IPS DF 19.7 (cell line): ENCODE data around the gene TAS2R10.

Experiments
- DNase-seq: peaks from one replicate; pipeline ENCODE4 v3.0.0-alpha.2; 2013; ENCODE audit warnings: low read depth, low spot score

Gene TAS2R10

DNA sequence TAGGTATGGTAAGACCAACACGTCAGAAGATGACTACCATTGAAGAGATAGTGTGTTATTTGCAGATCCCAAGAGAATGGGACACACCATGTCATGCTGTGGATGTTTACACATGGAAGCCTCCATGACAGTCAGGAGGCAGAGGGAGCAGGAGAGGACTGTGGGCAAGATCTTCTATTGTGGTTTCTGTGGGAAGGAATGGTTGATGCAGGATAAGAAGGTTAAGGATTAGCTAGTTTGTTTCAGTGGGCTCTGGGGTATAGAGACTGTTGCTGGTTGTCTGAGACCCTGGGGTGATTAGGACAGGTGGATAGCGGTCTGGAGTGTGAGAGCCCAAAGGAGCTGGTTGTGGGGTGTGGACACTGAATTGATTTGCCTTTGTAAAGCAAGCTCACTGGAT lies 47.1 kb downstream of the TAS2R10 start:
- no peak for DNase-seq
